Measurements from ENCODE around the gene DCC.

DCC gene

GRCh38 chr18:52402814-52403213, 62.8 kb downstream of the DCC start:
- Histone ChIP-seq H2AFZ (ENCODE audit: low read length) (no peak overlapping the region), H3K9me3 (ENCODE audit: insufficient read depth, low read depth, low read length) (no peaks in the 10 kb centered on the region), H3K9ac (ENCODE audit: low read depth, low read length, poor library complexity, severe bottlenecking) (no peak overlapping the region), H3K79me2 (ENCODE audit: insufficient read depth, low read length) (no peaks in the 10 kb centered on the region), H3K4me2 (ENCODE audit: low read depth, low read length, poor library complexity, severe bottlenecking) (no peak overlapping the region), H3K36me3 (ENCODE audit: insufficient read depth, low read length) (no peaks in the 10 kb centered on the region), H3K4me3 (ENCODE audit: low read length, poor library complexity, severe bottlenecking) (no peak overlapping the region), H3K9me2 (replicated peaks; ENCODE audit: low read depth, low read length) (no peaks in the 10 kb centered on the region), H3K4me1 (ENCODE audit: insufficient read depth, low read length, poor library complexity, severe bottlenecking) (no peaks in the 10 kb centered on the region), H3K27me3 (ENCODE audit: insufficient read depth, low read length, poor library complexity, severe bottlenecking) (no peaks in the 10 kb centered on the region), H3F3A (ENCODE audit: low read depth) (no peaks in the 10 kb centered on the region), H4K20me1 (ENCODE audit: insufficient read depth, low read length, poor library complexity, severe bottlenecking) (no peaks in the 10 kb centered on the region)
- TF ChIP-seq CTCF (conservative IDR thresholded peaks at IDR 0.05; ENCODE audit: low read length) (no peak), EZH2phosphoT487 (IDR thresholded peaks at IDR 0.05; ENCODE audit: borderline replicate concordance) (no peak)

- Histone ChIP-seq H4K20me1 (ENCODE audit: insufficient read depth, low read length, poor library complexity, severe bottlenecking) (no peaks in the 10 kb centered on the region), H3K4me2 (ENCODE audit: low read depth, low read length, poor library complexity, severe bottlenecking) (no peak overlapping the region)
- TF ChIP-seq EZH2phosphoT487 (IDR thresholded peaks at IDR 0.05; ENCODE audit: borderline replicate concordance) (no peak), CTCF (conservative IDR thresholded peaks at IDR 0.05; ENCODE audit: low read length) (no peak)
Observed at GRCh38 chr18:52403291-52404021, 63.5 kb downstream of the DCC start.

GRCh38 chr18:52408800-52409302, 68.9 kb downstream of the DCC start:
- Histone ChIP-seq H3K79me2 (ENCODE audit: insufficient read depth, low read length) (no peaks in the 10 kb centered on the region), H4K20me1 (ENCODE audit: insufficient read depth, low read length, poor library complexity, severe bottlenecking) (no peaks in the 10 kb centered on the region)
- TF ChIP-seq CTCF (conservative IDR thresholded peaks at IDR 0.05; ENCODE audit: low read length), result no peak
- TF ChIP-seq EZH2phosphoT487 (IDR thresholded peaks at IDR 0.05; ENCODE audit: borderline replicate concordance), result no peak

More at GRCh38 chr18:52403291-52404021, 63.5 kb downstream of the DCC start:
- no peaks in the 10 kb centered on the region for H3K4me1 ChIP-seq (ENCODE audit: insufficient read depth, low read length, poor library complexity, severe bottlenecking)
- no peaks in the 10 kb centered on the region for H3K27me3 ChIP-seq (ENCODE audit: insufficient read depth, low read length, poor library complexity, severe bottlenecking)
- no peak overlapping the region for H3K4me3 ChIP-seq (ENCODE audit: low read length, poor library complexity, severe bottlenecking)
- H3K9me3 ChIP-seq (ENCODE audit: insufficient read depth, low read depth, low read length), result no peaks in the 10 kb centered on the region
- H3K79me2 ChIP-seq (ENCODE audit: insufficient read depth, low read length), result no peaks in the 10 kb centered on the region
- no peaks in the 10 kb centered on the region for H3K36me3 ChIP-seq (ENCODE audit: insufficient read depth, low read length)
- H3K9me2 ChIP-seq (replicated peaks; ENCODE audit: low read depth, low read length), result no peaks in the 10 kb centered on the region
- no peaks in the 10 kb centered on the region for H3F3A ChIP-seq (ENCODE audit: low read depth)
- H2AFZ ChIP-seq (ENCODE audit: low read length), result no peak overlapping the region
- H3K9ac ChIP-seq (ENCODE audit: low read depth, low read length, poor library complexity, severe bottlenecking), result no peak overlapping the region

More at GRCh38 chr18:52408800-52409302, 68.9 kb downstream of the DCC start:
- H3K36me3 ChIP-seq (ENCODE audit: insufficient read depth, low read length), result no peaks in the 10 kb centered on the region
- H3K9ac ChIP-seq (ENCODE audit: low read depth, low read length, poor library complexity, severe bottlenecking), result no peak overlapping the region
- H2AFZ ChIP-seq (ENCODE audit: low read length), result no peak overlapping the region
- H3F3A ChIP-seq (ENCODE audit: low read depth), result no peaks in the 10 kb centered on the region
- no peak overlapping the region for H3K4me3 ChIP-seq (ENCODE audit: low read length, poor library complexity, severe bottlenecking)
- no peaks in the 10 kb centered on the region for H3K4me1 ChIP-seq (ENCODE audit: insufficient read depth, low read length, poor library complexity, severe bottlenecking)
- H3K27me3 ChIP-seq (ENCODE audit: insufficient read depth, low read length, poor library complexity, severe bottlenecking), result no peaks in the 10 kb centered on the region
- no peaks in the 10 kb centered on the region for H3K9me2 ChIP-seq (replicated peaks; ENCODE audit: low read depth, low read length)
- H3K4me2 ChIP-seq (ENCODE audit: low read depth, low read length, poor library complexity, severe bottlenecking), result no peak overlapping the region
- H3K9me3 ChIP-seq (ENCODE audit: insufficient read depth, low read depth, low read length), result no peaks in the 10 kb centered on the region

Data from Loucy (cell line).